ENCODE results near the gene TMTC3.

Gene TMTC3

DNA sequence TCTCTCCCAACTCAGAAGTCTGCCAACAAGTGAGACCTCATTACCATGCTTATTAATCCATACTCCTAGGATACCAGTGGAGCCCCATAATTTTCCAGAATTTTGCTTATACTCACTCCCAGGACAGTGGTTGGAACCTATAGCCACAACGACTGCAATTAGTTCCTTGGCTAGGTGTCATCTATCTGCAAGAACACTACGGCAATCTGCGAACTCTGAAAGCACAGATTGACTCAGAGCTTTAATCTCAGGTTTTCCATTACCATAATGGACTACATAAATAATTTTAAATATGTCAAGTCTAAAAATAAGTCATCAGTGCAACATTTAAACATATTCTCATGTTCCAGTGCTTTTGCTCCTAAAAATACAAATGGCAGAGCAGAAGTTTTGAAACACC is 33.4 kb downstream of the TMTC3 start:
- H3K79me2 ChIP-seq (ENCODE audit: insufficient read depth, low read length) = no peaks in the 10 kb centered on the region
- H3K9me3 ChIP-seq (ENCODE audit: insufficient read depth, low read length, severe bottlenecking) = no peaks in the 10 kb centered on the region
- no peak overlapping the region for H3K27ac ChIP-seq (ENCODE audit: low read length)
- H3K9ac ChIP-seq (ENCODE audit: low read depth, low read length) = no peak overlapping the region
- H3K4me2 ChIP-seq (ENCODE audit: insufficient read depth, low read length) = no peak overlapping the region
- H3K4me3 ChIP-seq (ENCODE audit: low read depth in 1 of 2, low read length in 2 of 2) = no peak overlapping the region
- no peaks in the 10 kb centered on the region for H3K4me1 ChIP-seq (ENCODE audit: insufficient read depth, low read length)
- DNase-seq = no peak
- ATAC-seq (ENCODE audit: insufficient read depth, low read depth) = no peak
- no peaks in the 10 kb centered on the region for H3K27me3 ChIP-seq (ENCODE audit: insufficient read depth, low read length, poor library complexity)
- H2AFZ ChIP-seq (ENCODE audit: low read depth, low read length) = no peak overlapping the region
- peaks cover 49% of the 10 kb centered on the region; the same call in 1 of the 2 replicates for H3K36me3 ChIP-seq (ENCODE audit: insufficient read depth, low read length)
- H4K20me1 ChIP-seq (ENCODE audit: insufficient read depth, low read length) = no peaks in the 10 kb centered on the region
- TF ChIP-seq EZH2 (IDR thresholded peaks at IDR 0.05; ENCODE audit: borderline replicate concordance, low read depth, low read length, severe bottlenecking) = no peak
- TF ChIP-seq, protein P1, sequence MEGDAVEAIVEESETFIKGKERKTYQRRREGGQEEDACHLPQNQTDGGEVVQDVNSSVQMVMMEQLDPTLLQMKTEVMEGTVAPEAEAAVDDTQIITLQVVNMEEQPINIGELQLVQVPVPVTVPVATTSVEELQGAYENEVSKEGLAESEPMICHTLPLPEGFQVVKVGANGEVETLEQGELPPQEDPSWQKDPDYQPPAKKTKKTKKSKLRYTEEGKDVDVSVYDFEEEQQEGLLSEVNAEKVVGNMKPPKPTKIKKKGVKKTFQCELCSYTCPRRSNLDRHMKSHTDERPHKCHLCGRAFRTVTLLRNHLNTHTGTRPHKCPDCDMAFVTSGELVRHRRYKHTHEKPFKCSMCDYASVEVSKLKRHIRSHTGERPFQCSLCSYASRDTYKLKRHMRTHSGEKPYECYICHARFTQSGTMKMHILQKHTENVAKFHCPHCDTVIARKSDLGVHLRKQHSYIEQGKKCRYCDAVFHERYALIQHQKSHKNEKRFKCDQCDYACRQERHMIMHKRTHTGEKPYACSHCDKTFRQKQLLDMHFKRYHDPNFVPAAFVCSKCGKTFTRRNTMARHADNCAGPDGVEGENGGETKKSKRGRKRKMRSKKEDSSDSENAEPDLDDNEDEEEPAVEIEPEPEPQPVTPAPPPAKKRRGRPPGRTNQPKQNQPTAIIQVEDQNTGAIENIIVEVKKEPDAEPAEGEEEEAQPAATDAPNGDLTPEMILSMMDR (IDR thresholded peaks at IDR 0.05; ENCODE audit: borderline replicate concordance, extremely low read depth, low read length, poor library complexity, severe bottlenecking) = no peak

DNA sequence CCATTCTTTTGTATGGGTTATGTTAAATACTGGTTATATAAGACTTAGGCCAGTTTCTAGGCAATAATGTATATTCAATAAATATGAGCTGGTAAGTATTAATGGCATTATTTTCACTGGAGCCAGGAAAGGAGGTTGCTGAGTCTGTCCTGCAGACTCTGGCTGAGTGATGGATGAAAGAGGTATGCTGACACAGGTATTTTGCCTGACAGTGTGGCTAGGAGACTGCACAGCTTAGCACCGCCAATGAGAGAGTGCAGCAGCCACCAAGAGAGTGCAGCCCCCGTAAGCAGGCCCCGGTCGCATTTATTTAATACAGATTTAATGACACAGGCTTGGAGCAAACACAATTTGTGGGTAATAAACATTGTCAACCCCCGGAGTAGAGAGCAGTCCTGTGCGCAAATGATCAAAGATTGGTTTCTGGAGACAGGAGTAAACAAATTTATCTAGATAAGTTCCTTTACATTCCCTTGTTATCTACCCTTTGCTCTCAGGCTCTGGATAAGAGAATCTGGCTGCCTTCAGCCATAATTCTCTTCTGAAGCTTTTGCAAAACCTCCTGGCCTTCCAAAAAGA is 37.4 kb downstream of the TMTC3 start:
- H3K4me1 ChIP-seq (ENCODE audit: insufficient read depth, low read length) = no peaks in the 10 kb centered on the region
- DNase-seq (no peak), ATAC-seq (ENCODE audit: insufficient read depth, low read depth) (no peak)
- H3K36me3 ChIP-seq (ENCODE audit: insufficient read depth, low read length) = peaks cover 43% of the 10 kb centered on the region; the same call in 1 of the 2 replicates
- H4K20me1 ChIP-seq (ENCODE audit: insufficient read depth, low read length) = no peaks in the 10 kb centered on the region
- H3K4me3 ChIP-seq (ENCODE audit: low read depth in 1 of 2, low read length in 2 of 2) = no peak overlapping the region
- H3K9ac ChIP-seq (ENCODE audit: low read depth, low read length) = no peak overlapping the region
- H3K27ac ChIP-seq (ENCODE audit: low read length) = no peak overlapping the region
- no peak overlapping the region for H3K4me2 ChIP-seq (ENCODE audit: insufficient read depth, low read length)
- H3K79me2 ChIP-seq (ENCODE audit: insufficient read depth, low read length) = no peaks in the 10 kb centered on the region
- TF ChIP-seq EZH2 (IDR thresholded peaks at IDR 0.05; ENCODE audit: borderline replicate concordance, low read depth, low read length, severe bottlenecking) = no peak
- TF ChIP-seq, protein P1 (IDR thresholded peaks at IDR 0.05; ENCODE audit: borderline replicate concordance, extremely low read depth, low read length, poor library complexity, severe bottlenecking) = no peak
- H3K9me3 ChIP-seq (ENCODE audit: insufficient read depth, low read length, severe bottlenecking) = no peaks in the 10 kb centered on the region
- H3K27me3 ChIP-seq (ENCODE audit: insufficient read depth, low read length, poor library complexity) = no peaks in the 10 kb centered on the region
- H2AFZ ChIP-seq (ENCODE audit: low read depth, low read length) = no peak overlapping the region

DNA sequence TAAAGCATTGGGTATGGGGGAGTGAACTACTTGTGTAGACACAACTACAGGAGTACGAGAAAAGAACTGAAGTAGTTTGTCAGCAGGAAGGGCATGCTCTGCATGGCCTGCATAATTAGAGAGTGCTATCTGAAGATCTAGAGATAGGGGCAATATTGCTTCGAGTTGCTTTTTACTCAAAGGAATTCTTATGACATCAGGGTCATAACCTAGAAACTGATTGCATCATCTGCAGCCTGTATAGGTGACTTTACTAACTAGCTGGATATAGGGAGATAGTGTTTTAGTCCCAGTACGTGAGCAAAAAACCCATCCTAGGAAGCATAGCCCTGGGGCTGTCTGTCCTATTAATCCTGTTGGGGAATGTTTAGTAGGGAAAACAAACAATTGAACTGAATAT is 39.8 kb downstream of the TMTC3 start:
- DNase-seq (no peak), ATAC-seq (ENCODE audit: insufficient read depth, low read depth) (no peak)
- Histone ChIP-seq H3K79me2 (ENCODE audit: insufficient read depth, low read length) (no peaks in the 10 kb centered on the region), H3K4me3 (ENCODE audit: low read depth in 1 of 2, low read length in 2 of 2) (no peak overlapping the region), H3K9me3 (ENCODE audit: insufficient read depth, low read length, severe bottlenecking) (no peaks in the 10 kb centered on the region), H3K4me1 (ENCODE audit: insufficient read depth, low read length) (no peaks in the 10 kb centered on the region), H3K4me2 (ENCODE audit: insufficient read depth, low read length) (no peak overlapping the region), H3K36me3 (ENCODE audit: insufficient read depth, low read length) (peaks cover 36% of the 10 kb centered on the region; the same call in 1 of the 2 replicates), H3K27ac (ENCODE audit: low read length) (no peak overlapping the region), H4K20me1 (ENCODE audit: insufficient read depth, low read length) (no peaks in the 10 kb centered on the region), H2AFZ (ENCODE audit: low read depth, low read length) (no peak overlapping the region), H3K27me3 (ENCODE audit: insufficient read depth, low read length, poor library complexity) (no peaks in the 10 kb centered on the region), H3K9ac (ENCODE audit: low read depth, low read length) (no peak overlapping the region)
- TF ChIP-seq, protein P1 (IDR thresholded peaks at IDR 0.05; ENCODE audit: borderline replicate concordance, extremely low read depth, low read length, poor library complexity, severe bottlenecking) = no peak
- TF ChIP-seq EZH2 (IDR thresholded peaks at IDR 0.05; ENCODE audit: borderline replicate concordance, low read depth, low read length, severe bottlenecking) = no peak

All from DND-41 (cell line).